K562 (cell line): Measurements from ENCODE around the gene SCN1A. TPM values are rescaled to one million over a fixed set of nuclear protein-coding genes. Genes with fewer than 3 reads are reported as not detected.

Experiments used
- ATAC-seq: fragments of 200-7000 bp; cut with Tn5 transposase; 3 replicates; pipeline ENCODE4 v1.9.1; 2020; ENCODE audit warnings: moderate library complexity
- BruUV-seq: library from RNA; stranded (reverse); fragments of 400-500 nt; replicated peaks from 2 replicates; lab custom pipeline; 2021; lab: Mats Ljungman, UMichigan
- CTCF ChIA-PET: fragments of 300-600 bp; formaldehyde crosslinking; extraction: SDS; loops from one replicate; lab custom pipeline; 2021; ENCODE audit warnings: low intra/inter-chr PET ratio; lab: Yijun Ruan, JAX
- POLR2A ChIA-PET: fragments of 300-600, 350-650 bp; sonication (Branson Sonifier 250); formaldehyde crosslinking; extraction: SDS; loops from one replicate; lab custom pipeline; 2021; ENCODE audit warnings: antibody characterized with exemption, inconsistent platforms; lab: Yijun Ruan, JAX
- DNase-seq, 4 experiments: peaks; one replicate each; pipeline versions ENCODE4 v3.0.0 to v3.0.0-alpha.2; 2011 to 2018; ENCODE audit warnings: low spot score in 3 of 4, mixed read lengths in 3 of 4; ENCODE audit errors: extremely low read depth in 1 of 4
- FAIRE-seq: peaks from 2 replicates; lab custom pipeline; 2011; peaks lifted over from hg19 to GRCh38; lab: Jason Lieb, UNC
- H2AFZ ChIP-seq: 2 replicates; pipeline ENCODE4 v1.6.0; 2011; ENCODE audit warnings: low read depth, low read length, control low read depth, inconsistent platforms
- H3K27ac ChIP-seq: fragments of 200-600 bp; 3 replicates; pipeline ENCODE4 v1.8.0; 2011; ENCODE audit warnings: low read depth, mild to moderate bottlenecking, control low read depth, inconsistent platforms, low read length, moderate library complexity, mixed read lengths; ENCODE audit errors: extremely low read depth
- H3K27me3 ChIP-seq, 2 experiments: fragments of 300-600 bp in 1 of 2; 2 replicates in 1 of 2; 3 replicates in 1 of 2; pipeline versions ENCODE4 v1.6.0 to v1.8.0; 2011; ENCODE audit warnings: inconsistent platforms in 2 of 2, low read length in 2 of 2, mild to moderate bottlenecking in 1 of 2, mixed read lengths in 1 of 2, moderate library complexity in 1 of 2; ENCODE audit not compliant: control insufficient read depth in 2 of 2, insufficient read depth in 2 of 2
- H3K36me3 ChIP-seq: fragments of 300-600 bp; 3 replicates; pipeline ENCODE4 v1.8.0; 2011; ENCODE audit warnings: mild to moderate bottlenecking, low read length, inconsistent platforms; ENCODE audit not compliant: control insufficient read depth, insufficient read depth
- H3K4me1 ChIP-seq, 2 experiments: fragments of 200-600 bp in 1 of 2; replicated peaks in 1 of 2; 2 replicates in 1 of 2; 3 replicates in 1 of 2; pipeline versions ENCODE4 v1.5.1 to v1.8.0; 2011; ENCODE audit warnings: inconsistent platforms in 2 of 2, low read length in 2 of 2, mild to moderate bottlenecking in 1 of 2, mixed read lengths in 1 of 2, moderate library complexity in 1 of 2; ENCODE audit not compliant: control insufficient read depth in 2 of 2, insufficient read depth in 2 of 2
- H3K4me2 ChIP-seq: 2 replicates; pipeline ENCODE4 v1.6.1; 2011; ENCODE audit warnings: low read length, control low read depth, inconsistent platforms, mixed read lengths; ENCODE audit not compliant: insufficient read depth
- H3K4me3 ChIP-seq: fragments of 200-600 bp; sonication (generic), shearing (Covaris generic); 2 replicates; pipeline ENCODE4 v1.5.1; 2016; ENCODE audit warnings: control low read depth, inconsistent platforms
- H3K79me2 ChIP-seq: fragments of 200-600 bp; 3 replicates; pipeline ENCODE4 v1.8.0; 2011; ENCODE audit warnings: low read length, inconsistent platforms; ENCODE audit not compliant: control insufficient read depth, insufficient read depth
- H3K9ac ChIP-seq, 2 experiments: 2 replicates each; pipeline versions ENCODE4 v1.6.0 to v1.6.1; 2011; ENCODE audit warnings: low read depth in 2 of 2, low read length in 2 of 2, control low read depth in 1 of 2, inconsistent platforms in 1 of 2, mild to moderate bottlenecking in 1 of 2, mixed read lengths in 1 of 2; ENCODE audit not compliant: insufficient read depth in 1 of 2
- H3K9me1 ChIP-seq: one replicate; pipeline ENCODE4 v1.6.0; 2011; ENCODE audit warnings: inconsistent platforms, mild to moderate bottlenecking, low read length, moderate library complexity; ENCODE audit not compliant: control insufficient read depth, insufficient read depth
- H3K9me3 ChIP-seq: replicated peaks from 2 replicates; pipeline ENCODE4 v1.5.1; 2011; ENCODE audit warnings: low read depth, low read length, inconsistent platforms; ENCODE audit not compliant: control insufficient read depth, insufficient read depth
- H4K20me1 ChIP-seq: replicated peaks from 2 replicates; pipeline ENCODE4 v1.6.1; 2011; ENCODE audit warnings: low read length, inconsistent platforms, mixed read lengths; ENCODE audit not compliant: control insufficient read depth, insufficient read depth
- RBM14 ChIP-seq: fragments of 200-400 bp; formaldehyde crosslinking; IDR thresholded peaks from 2 replicates; pipeline ENCODE4 v1.6.1; 2018; ENCODE audit warnings: low read depth, mild to moderate bottlenecking, low read length, moderate library complexity, borderline replicate concordance; ENCODE audit not compliant: insufficient read depth
- SMC3 ChIP-seq: conservative IDR thresholded peaks from 2 replicates; pipeline ENCODE4 v1.6.1; 2011; ENCODE audit warnings: low read depth, low read length, improper control_type of control experiment; ENCODE audit not compliant: insufficient read depth
- TAF1 ChIP-seq: IDR thresholded peaks from 2 replicates; pipeline ENCODE4 v1.6.1; 2011; ENCODE audit warnings: mild to moderate bottlenecking, low read length, moderate library complexity; ENCODE audit not compliant: insufficient read depth, control insufficient read depth, severe bottlenecking; ENCODE audit errors: extremely low read depth
- ZNF197 ChIP-seq: fragments of 200-800 bp; sonication (Bioruptor generic); IDR thresholded peaks from 2 replicates; pipeline ENCODE4 v1.6.1; 2016; ENCODE audit warnings: low read depth, missing genetic modification characterization, missing compliant biosample characterization
- ZNF589 ChIP-seq: fragments of 200-800 bp; sonication (Bioruptor generic); IDR thresholded peaks from 2 replicates; pipeline ENCODE4 v1.6.1; 2016; ENCODE audit warnings: low read depth, missing genetic modification characterization, missing compliant biosample characterization
- WGBS: fragments of 100-300 bp; shearing (Covaris generic); methylation state at CpG from one replicate; pipeline ENCODE4 v1.1.6; 2016; ENCODE audit warnings: low coverage, mixed read lengths; ENCODE audit not compliant: insufficient coverage; ENCODE audit errors: missing lambda C conversion rate; 5-methylcytosine and 5-hydroxymethylcytosine counted together
- in situ Hi-C: fragments of 300-500 bp; cut with MboI; formaldehyde crosslinking; loops from 4 replicates; pipeline ENCODE4 v1.15.0; 2018; ENCODE audit warnings: inconsistent platforms, mixed read lengths
- intact Hi-C: fragments of 100-400 bp; cut with micrococcal nuclease; formaldehyde crosslinking; loops from 2 replicates; pipeline ENCODE4 v1.14.2; 2022
- polyA plus RNA-seq, 8 experiments: library from polyadenylated mRNA; depleted of rRNA in 4 of 8; stranded (reverse) in 5 of 8; unstranded in 3 of 8; fragments of >200 nt; fragmentation: Nextera tagmentation in 2 of 8; fragmentation: Illumina TruSeq in 1 of 8; extraction: Ambion mirVana in 2 of 8; extraction: Trizol in 1 of 8; gene quantifications; 2 replicates each; pipeline versions ENCODE4 v1.2.1 to v1.2.3, GENCODE V29; 2011 to 2014; ENCODE audit warnings: inconsistent platforms in 1 of 8, missing spikeins in 1 of 8
- total RNA-seq, 7 experiments: library from RNA; depleted of rRNA in 6 of 7; stranded (reverse); fragments of >200 nt in 6 of 7; fragmentation: Illumina TruSeq in 2 of 7; extraction: Trizol in 2 of 7; gene quantifications; 2 replicates each; pipeline versions ENCODE4 v1.2.1 to v1.2.3, GENCODE V29; 2011 to 2021; ENCODE audit warnings: low replicate concordance in 1 of 7
- TF ChIP-seq, protein P1 (sequence below): fragments of 450-650 bp; IDR thresholded peaks from 2 replicates; pipeline ENCODE4 v1.7.1; 2018; ENCODE audit warnings: mild to moderate bottlenecking, low read depth; ENCODE audit not compliant: partially characterized antibody

The SCN1A gene
- total and polyA plus RNA-seq, 9 of the 15 experiments (the other 6 are each of a cell fraction or from before 2014, with no cell fraction given): not detected

DNA sequence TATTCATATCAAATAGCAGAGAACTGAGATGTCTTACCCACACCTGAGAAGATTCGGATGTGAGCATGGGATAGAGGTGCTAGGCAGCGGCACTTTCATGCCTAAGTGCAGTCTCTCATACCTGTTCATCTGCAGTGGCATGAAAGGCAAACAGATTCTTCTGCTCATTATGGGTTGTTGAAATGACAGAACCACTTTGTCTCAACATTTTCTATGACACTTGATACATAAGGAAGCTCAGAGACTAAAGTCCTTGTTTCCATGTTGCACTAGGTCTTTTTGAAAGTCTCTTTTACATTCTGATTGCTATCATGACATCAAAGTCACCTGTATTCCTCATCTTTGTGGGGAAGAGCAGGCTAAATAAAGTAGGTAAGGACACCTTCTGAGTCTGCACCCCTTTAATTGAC is 8.0 kb upstream of the SCN1A start:
- intact Hi-C loops: no loop called here
- Histone ChIP-seq H3K79me2 (no peaks in the 10 kb centered on the region), H3K4me2 (no peak overlapping the region), H3K4me3 (no peak overlapping the region), H2AFZ (no peak overlapping the region), H3K27me3 (no peaks in the 10 kb centered on the region), H3K27ac (no peak overlapping the region), H3K9me3 (no peaks in the 10 kb centered on the region), H3K36me3 (no peaks in the 10 kb centered on the region), H4K20me1 (no peaks in the 10 kb centered on the region), H3K9ac (no peak overlapping the region), H3K9me1 (no peaks in the 10 kb centered on the region), H3K4me1 (no peaks in the 10 kb centered on the region)
- no TSS peak for BruUV-seq
- CTCF ChIA-PET: no interaction called here
- DNase-seq: no peak
- TF ChIP-seq, protein P1, sequence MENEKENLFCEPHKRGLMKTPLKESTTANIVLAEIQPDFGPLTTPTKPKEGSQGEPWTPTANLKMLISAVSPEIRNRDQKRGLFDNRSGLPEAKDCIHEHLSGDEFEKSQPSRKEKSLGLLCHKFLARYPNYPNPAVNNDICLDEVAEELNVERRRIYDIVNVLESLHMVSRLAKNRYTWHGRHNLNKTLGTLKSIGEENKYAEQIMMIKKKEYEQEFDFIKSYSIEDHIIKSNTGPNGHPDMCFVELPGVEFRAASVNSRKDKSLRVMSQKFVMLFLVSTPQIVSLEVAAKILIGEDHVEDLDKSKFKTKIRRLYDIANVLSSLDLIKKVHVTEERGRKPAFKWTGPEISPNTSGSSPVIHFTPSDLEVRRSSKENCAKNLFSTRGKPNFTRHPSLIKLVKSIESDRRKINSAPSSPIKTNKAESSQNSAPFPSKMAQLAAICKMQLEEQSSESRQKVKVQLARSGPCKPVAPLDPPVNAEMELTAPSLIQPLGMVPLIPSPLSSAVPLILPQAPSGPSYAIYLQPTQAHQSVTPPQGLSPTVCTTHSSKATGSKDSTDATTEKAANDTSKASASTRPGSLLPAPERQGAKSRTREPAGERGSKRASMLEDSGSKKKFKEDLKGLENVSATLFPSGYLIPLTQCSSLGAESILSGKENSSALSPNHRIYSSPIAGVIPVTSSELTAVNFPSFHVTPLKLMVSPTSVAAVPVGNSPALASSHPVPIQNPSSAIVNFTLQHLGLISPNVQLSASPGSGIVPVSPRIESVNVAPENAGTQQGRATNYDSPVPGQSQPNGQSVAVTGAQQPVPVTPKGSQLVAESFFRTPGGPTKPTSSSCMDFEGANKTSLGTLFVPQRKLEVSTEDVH: no peak
- TF ChIP-seq TAF1: no peak
- no peak for TF ChIP-seq SMC3
- TF ChIP-seq ZNF589 (CRISPR knock-in tag): no peak
- TF ChIP-seq ZNF197 (CRISPR knock-in tag): no peak
- TF ChIP-seq RBM14: no peak
- WGBS: 3% methylated on average over 2 of the region's 2 CpGs
- POLR2A ChIA-PET: no interaction called here
- ATAC-seq: no peak
- in situ Hi-C loops: no loop called here
- FAIRE-seq: no peak
